ENCODE data around the gene BCL2L15.

- TF ChIP-seq POLR2A (IDR thresholded peaks at IDR 0.05; ENCODE audit: low read length): no peak
- no peak for TF ChIP-seq GATA1 (IDR thresholded peaks at IDR 0.05; ENCODE audit: low read depth, low read length)
These were observed 18.8 kb downstream of the BCL2L15 start for GRCh38 chr1:113868387-113869083.
